Measurements from ENCODE around the gene PSMC3. TPM values are rescaled to one million over a fixed set of nuclear protein-coding genes. Genes with fewer than 3 reads are reported as not detected.

The PSMC3 gene
- total and polyA plus RNA-seq, 9 of the 15 experiments (the other 6 are each of a cell fraction or from before 2014, with no cell fraction given): 44.3 to 324 (median 240) TPM

DNA sequence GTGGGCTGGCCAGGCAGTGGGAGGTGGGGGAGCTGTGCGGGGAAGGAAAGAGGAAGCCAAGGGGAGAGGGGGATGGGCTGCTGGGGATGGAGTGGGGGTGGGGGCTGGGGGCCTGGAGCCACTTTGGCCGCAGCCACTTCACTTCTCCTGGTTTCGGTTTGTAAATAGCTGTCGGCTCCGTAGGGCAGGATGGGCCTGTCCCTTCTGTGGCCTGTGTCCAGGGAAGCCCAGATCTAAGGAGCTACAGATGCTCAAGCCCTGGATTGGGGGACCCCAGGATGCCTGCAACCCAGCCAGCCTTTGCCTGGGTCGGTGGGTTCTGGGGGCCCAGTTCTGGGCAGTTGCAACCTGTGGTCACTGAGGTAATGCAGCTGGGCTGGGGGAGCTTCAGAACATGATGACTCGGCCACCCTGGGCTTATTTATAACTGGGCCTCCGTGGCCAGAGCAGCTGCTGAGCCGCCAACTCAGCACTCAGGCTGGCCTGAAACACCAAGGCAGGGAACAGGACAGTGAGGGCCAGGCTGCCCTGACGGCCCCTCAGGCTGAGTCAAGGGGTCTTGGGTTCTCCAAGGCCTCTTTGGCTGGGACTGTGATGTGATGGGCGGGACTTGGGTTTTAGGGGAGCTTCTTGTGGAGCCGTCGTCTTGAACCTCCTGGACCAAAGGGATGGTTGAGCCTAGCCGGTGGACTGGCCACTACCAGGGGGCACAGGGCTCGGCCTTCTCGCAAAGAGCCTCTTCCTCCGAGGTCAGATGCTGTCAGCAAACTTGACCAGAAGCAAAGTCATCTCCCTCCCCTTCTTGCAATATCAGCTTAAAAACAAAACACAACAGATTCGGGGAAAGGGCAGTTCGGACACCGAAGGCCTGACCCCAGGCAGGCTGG, 32.8 kb downstream of the PSMC3 start (continued):
- no peak for TF ChIP-seq ZNF668 (CRISPR knock-in tag; IDR thresholded peaks at IDR 0.05)
- TF ChIP-seq ZNF695 (CRISPR knock-in tag; IDR thresholded peaks at IDR 0.05): no peak
- no peak for TF ChIP-seq ZNF507 (tag; conservative IDR thresholded peaks at IDR 0.05)
- TF ChIP-seq ZNF23 (CRISPR knock-in tag; IDR thresholded peaks at IDR 0.05): no peak
- no peak for TF ChIP-seq SIRT6 (IDR thresholded peaks at IDR 0.05; ENCODE audit: low read depth, low read length)
- TF ChIP-seq HBP1 (CRISPR knock-in tag; IDR thresholded peaks at IDR 0.05): no peak
- peak; percentile 71; the same call in 1 of the 2 replicates for TF ChIP-seq TFAP4 (CRISPR knock-in tag; IDR thresholded peaks at IDR 0.05; ENCODE audit: borderline replicate concordance)
- no peak for TF ChIP-seq SNIP1 (IDR thresholded peaks at IDR 0.05; ENCODE audit: low read depth)
- TF ChIP-seq ILF3 (IDR thresholded peaks at IDR 0.05; ENCODE audit: borderline replicate concordance): no peak
- TF ChIP-seq, protein P1, sequence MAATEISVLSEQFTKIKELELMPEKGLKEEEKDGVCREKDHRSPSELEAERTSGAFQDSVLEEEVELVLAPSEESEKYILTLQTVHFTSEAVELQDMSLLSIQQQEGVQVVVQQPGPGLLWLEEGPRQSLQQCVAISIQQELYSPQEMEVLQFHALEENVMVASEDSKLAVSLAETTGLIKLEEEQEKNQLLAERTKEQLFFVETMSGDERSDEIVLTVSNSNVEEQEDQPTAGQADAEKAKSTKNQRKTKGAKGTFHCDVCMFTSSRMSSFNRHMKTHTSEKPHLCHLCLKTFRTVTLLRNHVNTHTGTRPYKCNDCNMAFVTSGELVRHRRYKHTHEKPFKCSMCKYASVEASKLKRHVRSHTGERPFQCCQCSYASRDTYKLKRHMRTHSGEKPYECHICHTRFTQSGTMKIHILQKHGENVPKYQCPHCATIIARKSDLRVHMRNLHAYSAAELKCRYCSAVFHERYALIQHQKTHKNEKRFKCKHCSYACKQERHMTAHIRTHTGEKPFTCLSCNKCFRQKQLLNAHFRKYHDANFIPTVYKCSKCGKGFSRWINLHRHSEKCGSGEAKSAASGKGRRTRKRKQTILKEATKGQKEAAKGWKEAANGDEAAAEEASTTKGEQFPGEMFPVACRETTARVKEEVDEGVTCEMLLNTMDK (IDR thresholded peaks at IDR 0.05; ENCODE audit: borderline replicate concordance, insufficient read depth, low read depth, low read length, poor library complexity, severe bottlenecking): no peak
- no peak for TF ChIP-seq CBX2 (IDR thresholded peaks at IDR 0.05; ENCODE audit: insufficient read depth, low read length, poor library complexity, severe bottlenecking)
- TF ChIP-seq ZNF212 (CRISPR knock-in tag; IDR thresholded peaks at IDR 0.05): no peak
- no peak for TF ChIP-seq KLF10 (CRISPR knock-in tag; IDR thresholded peaks at IDR 0.05)
- no peak for TF ChIP-seq RFX7 (CRISPR knock-in tag; IDR thresholded peaks at IDR 0.05)
- no peak for TF ChIP-seq HES1 (IDR thresholded peaks at IDR 0.05; ENCODE audit: low read depth)
- no peak for TF ChIP-seq STAT6 (CRISPR knock-in tag; IDR thresholded peaks at IDR 0.05)
- no peak for TF ChIP-seq ZNF263 (CRISPR knock-in tag; IDR thresholded peaks at IDR 0.05; ENCODE audit: borderline replicate concordance)
